Stimulated activated CD4-positive, alpha-beta T cell treated with anti-CD3 and anti-CD28 coated beads, Interleukin-4, amount 100 ng/mL, for 48 hours (primary cell): ENCODE measurements around the gene FAF1.
A peak's percentile ranks its signal among the peaks of the same experiment; 100 is the strongest.

Source experiments
- DNase-seq, 2 donors: peaks; one replicate each; pipeline ENCODE4 v3.0.0-alpha.2; 2020; ENCODE audit warnings: low read depth in 2 of 2

Gene FAF1

DNA sequence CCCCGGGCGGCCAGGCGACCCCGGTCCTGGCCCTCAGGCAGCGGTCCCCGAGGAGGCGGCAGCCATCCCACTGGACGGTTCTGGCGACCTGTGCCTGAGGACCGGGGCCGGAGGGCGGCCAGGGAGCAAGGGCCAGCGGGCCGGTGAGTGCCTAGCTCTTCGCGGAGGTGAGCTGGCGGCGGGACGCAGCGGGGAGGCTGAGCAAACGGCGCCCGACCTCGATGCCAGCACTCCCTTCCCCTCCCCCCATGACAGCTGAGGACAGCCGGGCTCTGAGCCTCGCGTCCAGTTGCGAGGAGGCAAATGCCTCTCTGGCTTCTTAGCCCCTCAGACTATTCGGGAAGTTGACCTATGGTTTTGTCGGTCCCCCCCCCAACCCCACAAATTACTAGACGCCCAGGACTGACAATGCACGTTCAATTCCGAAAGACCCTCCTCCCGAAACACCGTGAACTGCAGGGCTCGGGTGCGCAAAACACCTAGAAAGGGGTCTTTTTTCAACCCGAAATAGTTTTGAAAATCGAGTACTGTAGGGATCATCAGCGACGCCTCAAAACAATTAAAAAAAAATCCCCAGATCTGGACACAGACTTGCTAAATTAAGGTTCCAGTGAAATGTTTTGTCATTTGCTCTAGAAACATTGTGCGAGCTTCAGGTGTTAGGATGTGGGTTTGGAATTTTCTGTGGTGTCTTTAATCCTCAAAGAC, 18.2 kb upstream of the FAF1 start:
- no peak for DNase-seq

DNA sequence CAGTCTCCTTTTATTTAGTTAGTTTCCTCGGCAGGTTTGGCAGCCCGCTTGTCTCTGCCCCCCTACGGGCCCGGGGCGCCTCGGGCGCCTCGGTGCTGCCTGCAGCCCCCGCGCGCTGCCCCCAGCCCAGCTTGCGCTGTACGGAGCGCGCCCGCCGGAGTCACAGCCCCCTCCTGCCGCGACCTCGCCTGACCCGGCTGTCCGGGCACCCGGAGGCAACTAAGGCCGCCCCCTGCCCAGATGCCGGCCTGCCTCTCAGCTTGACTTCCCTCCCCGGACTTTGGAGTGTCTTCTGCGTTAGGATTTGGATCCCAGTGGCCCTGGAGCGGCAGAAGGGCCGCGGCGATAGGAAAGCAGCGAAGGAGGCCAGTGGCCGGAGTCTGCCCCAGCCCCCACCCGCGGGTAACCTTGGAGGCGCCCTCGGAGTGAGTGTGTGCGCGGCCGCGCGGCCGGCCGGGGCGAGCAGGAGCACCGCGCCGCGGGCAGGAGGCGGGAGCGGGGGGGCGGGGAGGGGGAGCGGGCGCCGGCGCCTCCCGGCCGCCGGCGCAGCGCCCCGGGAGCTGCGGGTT, 17.6 kb upstream of the FAF1 start:
- peak in 1 of 2 donors; percentile 9 for DNase-seq

DNA sequence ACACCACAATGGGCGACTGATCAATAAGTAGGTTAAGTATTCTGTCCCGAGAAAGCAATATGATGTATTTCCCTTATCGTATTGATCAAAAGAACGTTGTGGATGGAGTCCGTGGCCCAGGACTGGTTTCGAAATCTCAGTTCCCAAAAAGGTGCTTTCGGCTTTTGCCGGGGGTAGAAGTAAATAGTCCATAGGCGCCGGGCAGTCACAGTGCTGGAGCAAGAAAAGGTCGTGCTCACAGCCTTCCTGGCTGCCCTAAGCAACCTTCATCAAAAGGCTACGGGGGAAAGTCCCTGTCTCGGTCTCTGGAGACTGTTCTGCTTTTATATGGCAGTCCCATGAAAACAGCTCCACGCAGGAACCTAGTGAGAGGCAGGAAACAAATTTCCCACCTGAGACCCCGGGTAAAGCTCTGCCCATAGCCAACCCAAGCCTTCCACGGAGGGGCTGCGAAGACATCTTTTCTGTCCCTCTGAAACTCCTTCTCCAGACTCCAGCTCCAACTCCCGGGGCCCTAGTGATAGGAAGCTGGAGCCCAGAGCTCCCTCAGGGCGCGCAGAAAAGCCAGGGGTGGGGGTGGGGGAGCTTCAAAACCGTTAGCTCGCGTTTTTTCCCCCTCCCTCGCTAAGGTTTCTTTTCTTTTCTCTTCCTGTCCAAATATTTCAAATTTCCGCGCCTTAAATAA, 17.0 kb upstream of the FAF1 start:
- DNase-seq, result no peak

DNA sequence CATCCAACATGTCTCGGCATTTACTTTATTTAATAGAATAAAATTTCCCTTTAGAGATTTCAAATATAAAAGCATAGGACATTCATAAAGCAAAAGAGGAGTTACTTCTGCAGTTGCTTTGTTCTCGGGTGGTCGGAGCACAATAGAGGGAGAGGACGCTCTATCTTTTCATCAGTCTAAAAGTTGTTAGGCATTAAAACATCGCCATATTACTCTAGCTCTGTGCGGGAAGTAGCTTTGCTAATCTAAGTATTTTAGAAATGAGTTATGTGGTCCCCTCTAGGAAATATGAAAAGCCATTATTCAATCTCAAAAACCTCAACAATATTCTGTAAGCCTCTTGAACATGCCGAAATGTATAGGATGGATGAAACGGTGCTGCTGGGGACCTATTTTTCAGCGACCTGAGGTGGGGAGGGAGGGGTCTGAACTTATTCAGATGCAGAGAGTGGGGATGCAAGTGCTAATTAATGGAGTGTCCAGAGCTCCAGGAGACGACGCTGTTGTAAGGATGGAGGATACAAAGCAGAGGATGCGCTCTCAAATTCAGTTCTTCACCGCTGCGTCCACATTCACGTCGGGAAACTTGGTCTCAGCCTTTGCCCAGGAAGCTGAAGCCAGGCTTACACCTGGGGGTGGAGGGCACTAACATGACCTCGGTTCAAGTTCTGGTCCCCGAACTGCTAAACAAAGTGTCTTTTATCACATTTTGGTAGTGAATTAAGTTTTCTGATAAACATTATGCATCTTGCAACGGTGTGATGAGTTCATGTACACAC, 16.2 kb upstream of the FAF1 start:
- no peak for DNase-seq

DNA sequence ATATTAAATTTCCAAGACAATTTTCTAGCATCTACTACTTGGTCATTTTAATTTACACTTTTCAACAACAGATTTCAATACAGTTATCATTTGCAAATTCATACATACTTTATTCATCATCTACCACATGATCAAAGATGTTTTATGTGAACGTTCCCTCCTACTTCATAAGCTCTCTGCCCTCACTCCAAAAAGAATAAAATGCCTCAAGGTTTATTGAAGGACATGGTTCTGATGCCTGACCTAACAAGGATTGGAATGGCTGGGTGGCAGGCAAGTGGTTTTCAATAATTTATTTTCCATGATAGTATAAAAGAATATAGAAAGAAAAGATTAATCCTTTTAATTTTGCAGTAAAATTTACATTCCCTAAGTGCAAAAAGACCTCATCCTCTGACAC, 15.4 kb upstream of the FAF1 start:
- DNase-seq, result no peak

DNA sequence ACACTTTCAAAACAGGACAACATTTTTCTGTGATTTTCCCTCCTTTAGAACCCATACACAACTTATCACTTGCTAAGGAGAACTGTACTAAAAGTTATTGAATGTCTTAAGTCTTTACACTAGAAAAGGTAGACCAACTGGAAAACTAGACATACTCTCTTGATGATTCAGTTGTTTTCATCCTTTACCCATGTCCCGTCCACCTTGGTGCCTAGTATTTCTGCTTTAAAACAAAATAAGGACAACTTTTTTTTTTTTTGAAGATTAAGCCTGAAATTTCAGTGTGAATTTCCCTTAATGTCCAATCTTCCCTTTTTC, 14.5 kb upstream of the FAF1 start:
- DNase-seq, result no peak

DNA sequence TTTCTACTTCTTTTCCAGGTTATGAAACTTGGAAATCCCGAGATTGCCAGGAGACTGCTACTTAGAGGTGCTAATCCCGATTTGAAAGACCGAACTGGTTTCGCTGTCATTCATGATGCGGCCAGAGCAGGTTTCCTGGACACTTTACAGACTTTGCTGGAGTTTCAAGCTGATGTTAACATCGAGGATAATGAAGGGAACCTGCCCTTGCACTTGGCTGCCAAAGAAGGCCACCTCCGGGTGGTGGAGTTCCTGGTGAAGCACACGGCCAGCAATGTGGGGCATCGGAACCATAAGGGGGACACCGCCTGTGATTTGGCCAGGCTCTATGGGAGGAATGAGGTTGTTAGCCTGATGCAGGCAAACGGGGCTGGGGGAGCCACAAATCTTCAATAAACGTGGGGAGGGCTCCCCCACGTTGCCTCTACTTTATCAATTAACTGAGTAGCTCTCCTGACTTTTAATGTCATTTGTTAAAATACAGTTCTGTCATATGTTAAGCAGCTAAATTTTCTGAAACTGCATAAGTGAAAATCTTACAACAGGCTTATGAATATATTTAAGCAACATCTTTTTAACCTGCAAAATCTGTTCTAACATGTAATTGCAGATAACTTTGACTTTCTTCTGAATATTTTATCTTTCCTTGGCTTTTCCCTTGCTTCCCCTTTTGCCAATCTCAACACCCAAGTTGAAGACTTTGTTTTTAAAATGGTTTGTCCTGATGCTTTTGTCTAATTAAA, 14.0 kb upstream of the FAF1 start:
- no peak for DNase-seq

DNA sequence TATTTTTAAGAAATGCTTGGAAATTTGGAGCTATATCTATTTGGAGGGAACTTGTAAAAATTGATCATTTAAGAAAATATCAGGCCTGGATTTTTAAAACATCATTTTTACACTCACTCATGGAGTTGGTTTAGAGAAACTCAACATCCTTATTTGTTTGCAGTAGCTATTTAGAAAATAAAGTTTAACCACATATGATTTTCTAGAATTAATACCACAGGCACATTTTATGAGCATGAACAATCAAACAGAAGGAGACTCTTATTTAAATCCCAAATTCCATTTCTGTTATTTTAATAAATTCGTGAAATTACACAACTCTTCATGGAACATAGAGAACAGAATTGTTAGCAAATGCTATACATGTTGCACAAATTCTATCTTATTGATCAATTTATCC, 13.2 kb upstream of the FAF1 start:
- DNase-seq, result no peak

DNA sequence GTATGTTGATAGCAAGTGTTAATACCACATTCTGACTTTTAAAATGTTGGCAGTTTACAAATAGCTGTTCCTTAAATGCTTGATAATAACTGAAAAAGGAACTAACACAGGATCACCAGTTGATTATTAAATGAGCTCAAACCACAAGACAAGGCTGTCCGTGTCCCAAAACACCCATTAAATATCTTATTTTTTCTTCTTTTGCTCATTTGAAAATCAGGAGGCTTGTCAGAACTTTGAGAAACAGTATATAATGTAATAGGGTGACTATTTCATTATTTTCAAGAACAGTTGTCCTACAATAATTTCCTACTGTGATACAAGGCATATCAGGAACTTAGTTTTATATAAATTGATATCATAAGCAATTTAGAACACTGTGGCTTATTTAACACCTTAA, 12.7 kb upstream of the FAF1 start:
- DNase-seq, result no peak

DNA sequence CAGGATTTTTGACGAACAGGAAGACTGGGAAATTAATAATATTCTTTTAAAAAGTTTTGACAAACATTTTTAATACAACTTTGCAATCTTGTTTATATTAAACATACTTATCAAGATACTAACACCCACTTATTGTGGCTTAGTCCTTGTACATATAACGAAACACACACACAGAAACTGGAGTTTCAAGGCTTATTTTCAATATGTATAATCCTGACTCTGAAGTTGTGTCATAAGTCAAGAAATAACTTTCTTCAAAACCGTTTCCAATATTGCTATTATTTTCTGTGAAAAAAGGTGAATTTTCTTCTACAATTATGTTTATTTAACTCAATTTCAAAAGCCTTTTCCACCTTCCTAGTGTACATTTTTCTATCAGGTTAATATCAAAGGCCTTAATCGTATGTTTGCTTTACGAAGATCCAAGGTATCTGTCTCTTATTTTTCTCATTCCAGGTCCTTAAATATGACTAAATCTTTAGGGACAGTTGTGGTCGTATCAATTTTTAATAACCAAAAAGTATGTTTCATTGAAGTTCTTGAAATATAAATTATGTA, 11.8 kb upstream of the FAF1 start:
- DNase-seq, result no peak

DNA sequence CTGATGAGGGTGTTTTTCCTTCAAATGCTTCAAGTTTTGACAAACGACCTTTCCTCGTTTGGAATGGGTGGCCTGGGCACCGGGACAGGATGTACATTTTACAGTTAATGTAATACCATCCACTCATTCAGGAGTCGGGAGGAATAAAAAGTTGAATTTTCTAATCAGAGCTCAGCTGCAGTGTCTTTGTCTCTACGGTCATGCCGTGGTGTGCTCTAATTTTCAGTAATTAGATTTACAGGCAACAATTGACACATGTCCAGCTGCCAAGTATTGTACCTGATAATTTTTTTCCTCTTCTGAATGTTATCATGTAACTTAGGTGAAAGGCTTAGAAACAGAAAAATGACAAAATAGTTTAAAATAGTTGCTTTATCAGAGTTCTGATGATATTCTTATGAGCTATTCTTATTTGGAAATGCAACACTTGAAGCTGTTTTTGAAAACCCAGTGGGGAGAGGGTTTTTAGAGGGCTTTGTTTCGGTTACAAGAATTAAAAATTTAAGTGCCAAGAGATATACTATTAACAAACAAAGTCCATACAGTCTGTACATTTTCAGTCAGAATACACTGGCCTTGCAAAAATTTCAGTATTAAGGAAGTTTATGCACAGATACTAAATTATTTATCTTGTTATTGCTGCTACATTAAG, 11.0 kb upstream of the FAF1 start:
- no peak for DNase-seq

DNA sequence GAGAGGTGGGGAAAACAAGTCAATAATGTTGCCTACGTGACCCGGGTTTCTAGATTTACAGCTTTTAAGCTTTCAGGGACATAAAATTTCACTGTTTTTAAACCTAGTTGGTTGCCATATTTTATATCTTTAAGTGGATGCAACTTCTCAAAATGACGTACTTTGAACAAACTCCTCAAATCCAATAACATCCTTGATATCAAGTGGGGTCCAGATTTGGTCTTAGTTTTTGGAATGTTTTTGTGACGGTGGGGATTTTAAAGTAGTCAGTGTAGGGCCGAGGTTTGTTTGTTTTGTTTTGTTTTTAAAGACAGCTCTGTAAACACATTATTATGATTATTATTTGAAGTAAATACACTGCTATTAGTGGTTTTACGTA, 10.4 kb upstream of the FAF1 start:
- DNase-seq, result no peak

DNA sequence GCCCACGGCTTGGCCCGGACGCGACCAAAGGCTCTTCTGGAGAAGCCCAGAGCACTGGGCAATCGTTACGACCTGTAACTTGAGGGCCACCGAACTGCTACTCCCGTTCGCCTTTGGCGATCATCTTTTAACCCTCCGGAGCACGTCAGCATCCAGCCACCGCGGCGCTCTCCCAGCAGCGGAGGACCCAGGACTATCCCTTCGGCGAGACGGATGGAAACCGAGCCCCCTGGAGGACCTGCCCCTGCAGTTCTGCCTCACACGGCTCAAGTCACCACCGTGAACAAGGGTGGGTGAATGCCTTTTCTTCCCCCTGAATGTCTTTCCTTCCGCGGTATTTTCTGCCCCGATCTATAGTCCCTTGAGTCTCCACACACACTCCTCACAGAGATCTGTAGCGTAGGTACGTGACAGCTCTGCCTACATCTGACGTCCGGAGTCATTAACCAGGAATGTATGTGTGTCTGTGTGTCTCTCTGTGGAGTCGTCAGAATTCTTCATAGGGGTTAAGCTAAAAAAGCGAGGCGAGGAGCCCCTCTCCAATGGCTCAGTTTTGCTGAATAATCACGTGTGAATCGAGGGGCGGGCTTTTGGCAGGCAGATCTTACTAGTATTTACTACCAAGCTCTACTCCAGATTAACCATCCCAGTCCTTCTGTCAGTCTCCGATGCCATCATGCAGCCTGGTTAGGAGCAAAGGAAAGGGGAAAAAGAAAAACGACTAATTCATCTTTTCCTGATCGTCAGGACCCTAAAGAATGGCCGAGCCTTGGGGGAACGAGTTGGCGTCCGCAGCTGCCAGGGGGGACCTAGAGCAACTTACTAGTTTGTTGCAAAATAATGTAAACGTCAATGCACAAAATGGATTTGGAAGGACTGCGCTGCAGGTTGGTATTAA, 9.8 kb upstream of the FAF1 start, which contains the start of gene CDKN2C:
Gene CDKN2C (plus strand): TSS at position 635 of the 898 bp plus-strand sequence. CDS start 124 bp downstream, at position 759.
- peak in 1 of 2 donors; percentile 24 for DNase-seq

DNA sequence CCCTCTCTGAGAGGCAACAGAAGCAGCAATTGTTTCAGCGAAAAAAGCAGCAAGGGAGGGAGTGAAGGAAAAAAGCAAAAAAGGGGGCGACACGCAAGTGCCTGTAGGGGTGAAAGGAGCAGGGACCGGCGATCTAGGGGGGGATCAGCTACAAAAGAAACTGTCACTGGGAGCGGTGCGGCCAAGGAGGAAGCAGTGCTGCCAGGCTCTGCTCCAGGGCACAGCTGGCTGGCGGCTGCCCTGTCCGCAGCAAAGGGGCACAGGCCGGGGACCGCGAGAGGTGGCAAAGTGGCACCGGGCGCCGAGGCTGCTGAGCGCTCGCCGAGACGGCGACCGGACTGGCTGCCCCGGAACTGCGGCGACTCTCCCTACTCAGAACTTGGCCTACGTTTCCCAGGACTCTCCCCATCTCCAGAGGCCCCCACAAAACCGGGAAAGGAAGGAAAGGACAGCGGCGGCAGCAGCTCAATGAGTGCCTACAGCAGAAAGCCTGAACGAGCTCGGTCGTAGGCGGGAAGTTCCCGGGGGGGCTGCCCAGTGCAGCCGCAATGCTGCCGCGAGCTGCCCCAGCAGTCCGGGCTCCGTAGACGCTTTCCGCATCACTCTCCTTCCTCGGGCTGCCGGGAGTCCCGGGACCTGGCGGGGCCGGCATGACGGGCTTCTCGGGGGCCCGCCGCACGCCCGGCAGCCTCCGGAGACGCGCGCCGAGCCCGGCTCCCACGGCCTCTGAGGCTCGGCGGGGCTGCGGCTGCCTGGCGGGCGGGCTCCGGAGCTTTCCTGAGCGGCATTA, 8.9 kb upstream of the FAF1 start:
- peak in 1 of 2 donors; percentile 30 for DNase-seq

DNA sequence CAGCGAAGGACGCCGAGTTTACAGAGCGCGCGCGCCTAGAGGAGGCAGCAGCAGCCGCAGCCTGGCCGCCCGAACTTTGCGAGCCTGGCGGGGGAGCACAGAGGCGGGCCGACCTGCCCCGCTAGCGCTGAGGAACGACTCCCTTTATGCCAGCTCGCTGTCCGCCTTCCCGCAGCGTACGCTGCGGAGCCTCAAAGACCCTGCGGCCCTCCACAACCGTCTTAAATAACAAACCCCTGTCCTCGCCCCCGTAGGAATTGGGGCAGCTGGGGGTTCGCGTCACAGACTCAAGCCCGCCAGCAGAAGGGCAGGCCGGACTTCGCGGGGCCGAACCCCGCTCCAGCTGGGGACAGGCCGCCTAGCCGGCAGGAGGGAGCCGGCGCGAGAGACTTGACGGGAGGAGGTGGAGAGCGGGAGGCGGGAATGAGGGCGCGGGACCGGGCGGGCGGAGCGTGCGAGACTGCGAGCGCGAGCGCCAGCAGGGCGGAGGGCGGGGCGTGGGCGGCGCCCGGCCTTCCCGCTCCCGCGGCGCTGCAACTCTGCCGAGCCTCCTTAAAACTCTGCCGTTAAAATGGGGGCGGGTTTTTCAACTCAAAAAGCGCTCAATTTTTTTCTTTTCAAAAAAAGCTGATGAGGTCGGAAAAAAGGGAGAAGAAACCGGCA, 8.2 kb upstream of the FAF1 start:
- DNase-seq, result peak; percentile 62 to 75

DNA sequence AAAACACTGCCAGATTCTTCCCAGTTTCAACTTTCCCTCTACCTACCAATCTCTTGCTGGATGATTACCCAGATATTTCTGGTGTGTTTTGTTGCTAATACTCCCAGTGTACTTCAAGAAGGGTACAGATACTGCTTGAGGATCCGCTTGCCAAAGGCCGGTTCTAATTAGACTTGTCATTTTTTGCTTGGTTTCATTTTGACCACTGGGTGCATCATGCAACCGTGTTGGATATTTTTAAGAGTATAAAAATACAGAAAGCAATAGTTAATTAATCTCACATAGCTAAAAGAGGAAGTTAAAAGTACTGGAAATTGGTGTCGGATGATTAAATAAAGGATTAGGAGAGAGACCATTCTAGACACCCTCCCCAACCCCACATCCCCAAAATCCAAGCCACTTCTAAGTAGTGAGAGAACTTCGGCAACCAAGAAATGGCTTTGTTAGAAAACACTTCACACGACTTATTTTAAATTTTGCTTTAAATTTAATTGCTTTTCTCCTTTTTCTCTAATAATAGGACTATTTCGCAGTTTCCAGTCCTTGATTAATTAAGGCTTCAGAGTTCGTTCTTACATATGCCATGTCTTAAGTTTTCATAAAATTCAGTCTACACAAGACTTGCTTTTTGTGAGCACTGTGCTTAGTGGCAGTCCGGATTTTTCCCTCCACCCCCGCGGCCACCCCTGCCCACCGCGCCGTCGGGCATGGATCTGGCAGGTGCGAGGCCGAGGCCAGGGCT, 7.5 kb upstream of the FAF1 start:
- no peak for DNase-seq

DNA sequence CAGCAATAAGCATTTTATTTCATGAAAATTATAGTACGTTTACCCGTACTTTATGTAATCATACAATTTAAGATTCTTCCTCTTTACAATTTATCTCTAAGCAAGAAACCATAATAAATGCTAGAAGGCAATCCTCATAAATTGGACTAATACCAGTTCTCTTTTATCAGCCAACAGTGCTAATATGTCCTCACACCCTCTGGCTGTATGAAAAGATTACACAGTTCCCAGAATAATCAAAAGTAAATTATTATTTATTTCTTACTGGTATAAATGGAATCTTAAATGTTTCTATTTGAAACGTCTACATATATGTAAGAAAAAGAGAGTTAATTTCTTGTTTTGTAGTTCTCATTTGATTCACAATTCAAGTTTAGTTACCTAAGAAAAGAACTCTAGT, 6.9 kb upstream of the FAF1 start:
- DNase-seq, result no peak

DNA sequence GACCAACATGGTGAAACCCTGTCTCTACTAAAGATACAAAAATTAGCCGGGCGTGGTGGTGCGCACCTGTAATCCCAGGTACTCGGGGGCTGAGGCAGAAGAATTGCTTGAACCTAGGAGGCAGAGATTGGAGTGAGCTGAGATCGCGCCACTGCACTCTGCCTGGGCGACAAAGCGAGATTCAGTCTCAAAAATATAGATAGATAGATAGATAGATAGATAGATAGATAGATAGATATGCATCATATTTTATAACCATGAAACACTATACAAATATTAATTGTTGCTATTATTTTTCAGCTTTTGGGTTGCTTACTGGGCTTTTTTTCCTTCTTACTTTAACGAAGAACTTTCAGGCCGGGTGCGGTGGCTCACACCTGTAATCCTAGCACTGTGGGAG, 4.8 kb upstream of the FAF1 start:
- no peak for DNase-seq
